ENCODE data around the gene DCHS1. TPM values are rescaled to one million over a fixed set of nuclear protein-coding genes. Genes with fewer than 3 reads are reported as not detected.

Gene DCHS1
- total and polyA plus RNA-seq, 2 of the 13 experiments (the other 11 are each of a cell fraction or from before 2014, with no cell fraction given), result under 0.01 to 0.03 TPM

GRCh38 chr11:6648501-6648900 lies 7.1 kb downstream of the DCHS1 start:
- intact Hi-C loops (cut with micrococcal nuclease; ENCODE audit: unreplicated experiment) (no loop called here), in situ Hi-C loops (cut with HindIII; ENCODE audit: extremely low pct_ligation_motif_present, low pct_unique_long_range_greater_than_20kb) (no loop called here)
- FAIRE-seq (no peak), ATAC-seq (no peak), DNase-seq (ENCODE audit: low spot score) (no peak)
- no peak for TF ChIP-seq RELA (CRISPR knock-in tag; IDR thresholded peaks at IDR 0.05)
- TF ChIP-seq ZNF83 (CRISPR knock-in tag; IDR thresholded peaks at IDR 0.05; ENCODE audit: borderline replicate concordance), result no peak
- TF ChIP-seq, protein P1, sequence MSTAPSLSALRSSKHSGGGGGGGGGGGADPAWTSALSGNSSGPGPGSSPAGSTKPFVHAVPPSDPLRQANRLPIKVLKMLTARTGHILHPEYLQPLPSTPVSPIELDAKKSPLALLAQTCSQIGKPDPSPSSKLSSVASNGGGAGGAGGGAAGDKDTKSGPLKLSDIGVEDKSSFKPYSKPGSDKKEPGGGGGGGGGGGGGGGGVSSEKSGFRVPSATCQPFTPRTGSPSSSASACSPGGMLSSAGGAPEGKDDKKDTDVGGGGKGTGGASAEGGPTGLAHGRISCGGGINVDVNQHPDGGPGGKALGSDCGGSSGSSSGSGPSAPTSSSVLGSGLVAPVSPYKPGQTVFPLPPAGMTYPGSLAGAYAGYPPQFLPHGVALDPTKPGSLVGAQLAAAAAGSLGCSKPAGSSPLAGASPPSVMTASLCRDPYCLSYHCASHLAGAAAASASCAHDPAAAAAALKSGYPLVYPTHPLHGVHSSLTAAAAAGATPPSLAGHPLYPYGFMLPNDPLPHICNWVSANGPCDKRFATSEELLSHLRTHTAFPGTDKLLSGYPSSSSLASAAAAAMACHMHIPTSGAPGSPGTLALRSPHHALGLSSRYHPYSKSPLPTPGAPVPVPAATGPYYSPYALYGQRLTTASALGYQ (CRISPR knock-in tag; IDR thresholded peaks at IDR 0.05), result no peak
- TF ChIP-seq TEAD3 (CRISPR knock-in tag; optimal IDR thresholded peaks at IDR 0.05; ENCODE audit: borderline replicate concordance), result no peak
- TF ChIP-seq ZNF136 (CRISPR knock-in tag; IDR thresholded peaks at IDR 0.05; ENCODE audit: low read depth), result no peak
- TF ChIP-seq GTF2F1 (IDR thresholded peaks at IDR 0.05; ENCODE audit: low read length), result no peak
- TF ChIP-seq IRF1 (CRISPR knock-in tag; IDR thresholded peaks at IDR 0.05; ENCODE audit: low read depth), result no peak
- no peak overlapping the region for H2AFZ ChIP-seq (ENCODE audit: low read length)
- H3K27me3 ChIP-seq (ENCODE audit: control insufficient read depth in 1 of 2, insufficient read depth in 2 of 2, low read length in 2 of 2), result peaks cover 3 to 100% of the 10 kb centered on the region in 2 experiments; a peak in 4 of 5 replicates
- ChIA-PET CTCF (ENCODE audit: low intra/inter-chr PET ratio, low total read pairs) (no interaction called here), POLR2A (no interaction called here)
- 0% methylated on average over 1 of the region's 1 CpG for WGBS (ENCODE audit: low lambda C conversion rate)
- no peaks in the 10 kb centered on the region; the same call in 1 of the 2 replicates for H4K20me1 ChIP-seq (ENCODE audit: insufficient read depth, low read length)
- no peaks in the 10 kb centered on the region for H3K36me3 ChIP-seq (replicated peaks in 1 of 2; ENCODE audit: control insufficient read depth in 1 of 2, insufficient read depth in 2 of 2, low read length in 2 of 2)
- no peak overlapping the region for H3K9ac ChIP-seq (ENCODE audit: insufficient read depth, low read depth, low read length)
- no peak overlapping the region for H3K27ac ChIP-seq (ENCODE audit: extremely low read length, insufficient read depth, low read length)
- H3K4me1 ChIP-seq (ENCODE audit: insufficient read depth, low read length), result no peaks in the 10 kb centered on the region
- BruUV-seq (replicated peaks), result no TSS peak
- no peak overlapping the region for H3K4me3 ChIP-seq (replicated peaks in 1 of 3; ENCODE audit: insufficient read depth in 1 of 3, low read depth in 2 of 3, low read length in 3 of 3)
- no peak overlapping the region for H3K4me2 ChIP-seq (ENCODE audit: low read depth, low read length)
- no peaks in the 10 kb centered on the region for H3K79me2 ChIP-seq (ENCODE audit: insufficient read depth, low read length)
- no peaks in the 10 kb centered on the region for H3K9me3 ChIP-seq (ENCODE audit: low read length)
